T-helper 2 cell (primary cell): ENCODE measurements around the gene CD82.

Experiments
- DNase-seq, 5 experiments: peaks; one replicate each; pipeline versions ENCODE4 v3.0.0 to v3.0.0-alpha.2; 2012 to 2022
- total RNA-seq, 2 donors: gene quantifications; one replicate each; lab custom pipeline; 2026; lab: John Stamatoyannopoulos, UW

Gene CD82
- total RNA-seq: 71.7 to 72.3 reads per million in 2 donors

GRCh38 chr11:44565211-44565952, at the start of gene CD82:
TSS of gene CD82 (plus strand) at chr11:44565663. CDS start at chr11:44594663, 29,000 bp downstream.
- DNase-seq: peak; percentile 92 to 98 (median 97)

- DNase-seq: no peak
Observed at GRCh38 chr11:44516688-44517507, 48.6 kb upstream of the CD82 start.

GRCh38 chr11:44517541-44517940, 47.9 kb upstream of the CD82 start:
- no peak for DNase-seq

GRCh38 chr11:44518968-44519550, 46.4 kb upstream of the CD82 start:
- no peak for DNase-seq

GRCh38 chr11:44519989-44520737, 45.3 kb upstream of the CD82 start:
- DNase-seq: no peak

- no peak for DNase-seq
Observed at GRCh38 chr11:44521148-44521547, 44.3 kb upstream of the CD82 start.

GRCh38 chr11:44522294-44522693, 43.2 kb upstream of the CD82 start:
- no peak for DNase-seq

- DNase-seq: no peak
Observed at GRCh38 chr11:44524346-44524745, 41.1 kb upstream of the CD82 start.

GRCh38 chr11:44524751-44525201, 40.7 kb upstream of the CD82 start:
- DNase-seq: no peak

- DNase-seq: no peak
Observed at GRCh38 chr11:44525473-44526252, 39.8 kb upstream of the CD82 start.

GRCh38 chr11:44526438-44526837, 39.0 kb upstream of the CD82 start:
- DNase-seq: no peak

GRCh38 chr11:44527476-44527875, 38.0 kb upstream of the CD82 start:
- DNase-seq: no peak

GRCh38 chr11:44528103-44528502, 37.4 kb upstream of the CD82 start:
- no peak for DNase-seq

- DNase-seq: no peak
Observed at GRCh38 chr11:44528581-44528980, 36.9 kb upstream of the CD82 start.

- no peak for DNase-seq
Observed at GRCh38 chr11:44529895-44530412, 35.5 kb upstream of the CD82 start.

- peak in 1 of 5 experiments; percentile 87 for DNase-seq
Observed at GRCh38 chr11:44530413-44531115, 34.9 kb upstream of the CD82 start.

- DNase-seq: no peak
Observed at GRCh38 chr11:44531116-44531504, 34.4 kb upstream of the CD82 start.

GRCh38 chr11:44531636-44532035, 33.8 kb upstream of the CD82 start:
- peak in 1 of 5 experiments; percentile 45 for DNase-seq

- DNase-seq: no peak
Observed at GRCh38 chr11:44532809-44533208, 32.7 kb upstream of the CD82 start.

- DNase-seq: no peak
Observed at GRCh38 chr11:44533921-44534711, 31.3 kb upstream of the CD82 start.
